ENCODE results near the gene NEGR1. TPM values are rescaled to one million over a fixed set of nuclear protein-coding genes. Genes with fewer than 3 reads are reported as not detected.

NEGR1 gene
- total and polyA plus RNA-seq, 2 experiments from 2014 or later, result 1.0 to 2.8 TPM

GRCh38 chr1:71473331-71473730, 809.0 kb downstream of the NEGR1 start:
- Histone ChIP-seq H3K79me2 (no peaks in the 10 kb centered on the region), H3K4me2 (no peak overlapping the region), H3K36me3 (replicated peaks; ENCODE audit: insufficient read depth, low read depth) (no peaks in the 10 kb centered on the region), H2AFZ (no peak overlapping the region), H3K4me3 (no peak overlapping the region), H3K4me1 (ENCODE audit: insufficient read depth) (no peaks in the 10 kb centered on the region), H3K9me2 (replicated peaks; ENCODE audit: insufficient read depth) (no peaks in the 10 kb centered on the region), H3K9me3 (ENCODE audit: low read depth) (no peaks in the 10 kb centered on the region), H3K27ac (no peak overlapping the region), H3K27me3 (no peaks in the 10 kb centered on the region), H4K20me1 (ENCODE audit: insufficient read depth, poor library complexity, severe bottlenecking) (no peaks in the 10 kb centered on the region)
- TF ChIP-seq EZH2phosphoT487 (IDR thresholded peaks at IDR 0.05; ENCODE audit: low read depth, severe bottlenecking, unreplicated experiment), result no peak
- 47% methylated on average over 2 of the region's 2 CpGs for WGBS (ENCODE audit: low lambda C conversion rate, missing lambda C conversion rate)
- no peak for DNase-seq (ENCODE audit: low spot score)

- Histone ChIP-seq H3K9me3 (ENCODE audit: low read depth) (no peaks in the 10 kb centered on the region), H3K36me3 (replicated peaks; ENCODE audit: insufficient read depth, low read depth) (no peaks in the 10 kb centered on the region), H3K4me2 (no peak overlapping the region), H2AFZ (no peak overlapping the region), H3K4me3 (no peak overlapping the region), H3K79me2 (no peaks in the 10 kb centered on the region), H4K20me1 (ENCODE audit: insufficient read depth, poor library complexity, severe bottlenecking) (no peaks in the 10 kb centered on the region), H3K4me1 (ENCODE audit: insufficient read depth) (no peaks in the 10 kb centered on the region), H3K27me3 (no peaks in the 10 kb centered on the region), H3K27ac (no peak overlapping the region), H3K9me2 (replicated peaks; ENCODE audit: insufficient read depth) (no peaks in the 10 kb centered on the region)
- DNase-seq (ENCODE audit: low spot score), result no peak
- WGBS (ENCODE audit: low lambda C conversion rate, missing lambda C conversion rate), result 97% methylated on average over 2 of the region's 2 CpGs
- TF ChIP-seq EZH2 (IDR thresholded peaks at IDR 0.05; ENCODE audit: borderline replicate concordance), result no peak
- no peak for TF ChIP-seq CTCF (IDR thresholded peaks at IDR 0.05; ENCODE audit: poor library complexity)
- no peak for TF ChIP-seq EZH2phosphoT487 (IDR thresholded peaks at IDR 0.05; ENCODE audit: low read depth, severe bottlenecking, unreplicated experiment)
These were observed 817.2 kb downstream of the NEGR1 start for GRCh38 chr1:71465093-71465492.

- Histone ChIP-seq H4K20me1 (ENCODE audit: insufficient read depth, poor library complexity, severe bottlenecking) (no peaks in the 10 kb centered on the region), H3K27ac (no peak overlapping the region), H3K79me2 (no peaks in the 10 kb centered on the region), H3K4me1 (ENCODE audit: insufficient read depth) (no peaks in the 10 kb centered on the region), H3K4me2 (no peak overlapping the region), H3K27me3 (no peaks in the 10 kb centered on the region), H3K9me3 (ENCODE audit: low read depth) (no peaks in the 10 kb centered on the region), H3K36me3 (replicated peaks; ENCODE audit: insufficient read depth, low read depth) (no peaks in the 10 kb centered on the region), H3K4me3 (no peak overlapping the region), H3K9me2 (replicated peaks; ENCODE audit: insufficient read depth) (no peaks in the 10 kb centered on the region), H2AFZ (no peak overlapping the region)
- 86% methylated on average over 1 of the region's 1 CpG for WGBS (ENCODE audit: low lambda C conversion rate, missing lambda C conversion rate)
- TF ChIP-seq EZH2 (IDR thresholded peaks at IDR 0.05; ENCODE audit: borderline replicate concordance) (no peak), CTCF (IDR thresholded peaks at IDR 0.05; ENCODE audit: poor library complexity) (no peak), EZH2phosphoT487 (IDR thresholded peaks at IDR 0.05; ENCODE audit: low read depth, severe bottlenecking, unreplicated experiment) (no peak)
- DNase-seq (ENCODE audit: low spot score), result no peak
These were observed 818.3 kb downstream of the NEGR1 start for GRCh38 chr1:71464016-71464415.

GRCh38 chr1:71463144-71463543, 819.2 kb downstream of the NEGR1 start:
- H4K20me1 ChIP-seq (ENCODE audit: insufficient read depth, poor library complexity, severe bottlenecking), result no peaks in the 10 kb centered on the region
- TF ChIP-seq EZH2phosphoT487 (IDR thresholded peaks at IDR 0.05; ENCODE audit: low read depth, severe bottlenecking, unreplicated experiment), result no peak
- no peak for TF ChIP-seq EZH2 (IDR thresholded peaks at IDR 0.05; ENCODE audit: borderline replicate concordance)
- no peak for TF ChIP-seq CTCF (IDR thresholded peaks at IDR 0.05; ENCODE audit: poor library complexity)
- no peaks in the 10 kb centered on the region for H3K4me1 ChIP-seq (ENCODE audit: insufficient read depth)
- H3K9me3 ChIP-seq (ENCODE audit: low read depth), result no peaks in the 10 kb centered on the region
- H2AFZ ChIP-seq, result no peak overlapping the region
- H3K27ac ChIP-seq, result no peak overlapping the region
- H3K36me3 ChIP-seq (replicated peaks; ENCODE audit: insufficient read depth, low read depth), result no peaks in the 10 kb centered on the region
- no peak overlapping the region for H3K4me3 ChIP-seq
- H3K9me2 ChIP-seq (replicated peaks; ENCODE audit: insufficient read depth), result no peaks in the 10 kb centered on the region
- no peaks in the 10 kb centered on the region for H3K79me2 ChIP-seq
- 38% methylated on average over 5 of the region's 5 CpGs for WGBS (ENCODE audit: low lambda C conversion rate, missing lambda C conversion rate)
- no peak overlapping the region for H3K4me2 ChIP-seq
- no peaks in the 10 kb centered on the region for H3K27me3 ChIP-seq
- DNase-seq (ENCODE audit: low spot score), result no peak

Data from hepatocyte (in vitro differentiated cells).